Measurements from ENCODE around the gene DSG3.

Gene DSG3

DNA sequence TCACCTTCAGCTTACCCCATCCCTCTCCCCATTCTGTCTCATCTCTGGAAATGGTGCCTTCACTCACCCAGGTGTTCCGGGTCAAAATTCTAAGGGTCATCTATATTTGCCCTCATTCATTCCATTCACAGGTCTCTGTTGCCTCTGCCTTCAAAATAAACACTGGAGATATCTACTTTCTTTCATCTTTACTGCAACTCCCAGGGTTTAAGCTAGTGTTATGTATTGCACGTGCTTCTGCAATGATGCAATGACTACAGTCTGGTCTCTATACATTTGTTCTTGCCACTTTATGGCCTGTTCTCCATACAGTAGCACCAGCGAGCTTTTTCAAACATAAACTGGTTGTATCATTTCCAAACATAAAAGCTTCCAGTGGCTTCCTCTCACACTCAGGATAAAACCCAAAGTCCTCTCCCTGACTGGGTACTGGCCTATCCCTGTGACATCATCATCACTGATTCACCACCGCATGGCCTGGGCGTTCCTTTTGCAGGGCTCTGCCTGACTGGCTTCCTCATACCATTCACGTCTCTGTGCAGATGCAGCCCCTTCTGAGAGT lies 64.7 kb downstream of the DSG3 start:
- Mint-ChIP-seq H3K9me3 (no peaks in the 10 kb centered on the region), H3K27me3 (peaks cover 14% of the 10 kb centered on the region), H3K27ac (no peak overlapping the region), H3K4me1 (no peaks in the 10 kb centered on the region), H3K4me3 (no peak overlapping the region)
- ATAC-seq = no peak
- DNase-seq = no peak

DNA sequence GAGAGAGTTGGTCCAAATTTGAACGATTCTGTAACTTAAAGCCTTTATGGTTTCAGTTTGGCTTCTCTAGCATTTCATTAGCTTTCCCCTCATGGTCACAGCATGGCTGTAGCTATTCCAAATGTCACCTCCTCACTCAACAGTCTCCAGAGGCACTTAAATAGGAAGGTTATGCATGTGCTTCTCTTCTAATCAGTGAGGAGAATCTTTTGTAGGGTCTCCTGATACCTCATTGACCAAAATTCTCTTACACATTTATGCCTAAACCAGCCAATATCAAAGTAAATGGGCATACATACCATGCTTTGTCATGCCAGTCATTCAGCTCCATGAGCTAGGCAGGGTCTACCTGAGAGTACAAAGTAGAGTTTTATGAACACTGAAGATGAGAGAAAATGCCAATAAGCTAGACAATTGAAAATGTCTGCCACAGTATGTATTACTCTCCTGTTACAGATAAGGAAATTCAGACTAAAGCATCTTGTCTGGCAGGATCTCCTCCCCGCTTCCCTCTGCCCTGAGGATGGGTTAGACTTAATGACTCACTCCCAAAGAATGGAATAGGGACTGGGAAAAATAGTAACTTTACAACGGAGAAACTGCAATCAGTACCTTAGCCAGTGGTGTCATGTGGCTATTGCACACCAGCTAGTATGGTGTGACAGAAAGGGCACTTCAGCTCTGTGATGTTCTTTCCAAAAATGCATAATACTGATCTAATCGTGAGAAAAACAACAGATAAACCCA lies 65.8 kb downstream of the DSG3 start:
- no peak overlapping the region for H3K27ac Mint-ChIP-seq
- ATAC-seq (no peak), DNase-seq (no peak)

DNA sequence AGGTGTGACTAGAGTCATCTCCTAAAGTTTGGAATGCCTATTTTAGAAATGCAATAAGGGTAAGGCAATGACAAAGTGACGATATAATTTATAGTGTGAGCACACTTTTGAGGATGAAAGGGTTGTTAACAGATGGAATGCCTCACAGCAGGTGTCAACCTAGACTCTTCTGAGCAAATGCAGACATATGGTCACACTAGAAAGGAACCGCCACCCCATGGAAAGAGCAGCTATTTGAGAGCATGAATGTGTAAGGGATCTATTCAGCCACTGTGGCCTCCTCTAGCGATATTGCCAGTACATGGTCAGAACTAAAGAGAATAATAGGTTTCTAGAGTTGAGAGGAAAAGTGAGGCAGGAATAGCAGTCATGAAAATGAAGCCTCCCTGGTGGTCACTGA lies 68.9 kb downstream of the DSG3 start:
- H3K4me3 Mint-ChIP-seq = no peak overlapping the region
- H3K27me3 Mint-ChIP-seq = peaks cover 14% of the 10 kb centered on the region
- H3K27ac Mint-ChIP-seq = no peak overlapping the region
- H3K9me3 Mint-ChIP-seq = no peaks in the 10 kb centered on the region
- no peak for DNase-seq
- no peak for ATAC-seq
- no peaks in the 10 kb centered on the region for H3K4me1 Mint-ChIP-seq

More for the DNA sequence above, 65.8 kb downstream of the DSG3 start:
- H3K4me3 Mint-ChIP-seq = no peak overlapping the region
- peaks cover 14% of the 10 kb centered on the region for H3K27me3 Mint-ChIP-seq
- no peaks in the 10 kb centered on the region for H3K9me3 Mint-ChIP-seq
- no peaks in the 10 kb centered on the region for H3K4me1 Mint-ChIP-seq

DNA sequence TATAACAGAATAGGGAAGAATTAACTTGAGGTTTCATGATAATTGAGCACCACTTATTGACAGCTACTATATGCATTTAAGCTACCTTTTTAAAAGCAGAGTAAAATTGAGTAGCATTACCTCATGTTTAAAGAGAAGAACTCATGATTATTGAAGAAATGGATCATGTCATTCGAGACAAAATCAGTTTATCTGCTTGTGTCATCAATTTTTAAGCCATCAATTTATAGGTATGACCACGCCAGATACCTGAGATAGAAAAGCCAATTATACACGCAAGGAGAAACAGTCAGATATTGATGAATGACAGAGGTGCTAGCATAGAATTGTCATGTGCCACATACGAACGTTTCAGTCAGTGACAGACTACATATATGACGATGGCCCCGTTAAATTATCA lies 78.8 kb downstream of the DSG3 start:
- no peaks in the 10 kb centered on the region for H3K4me1 Mint-ChIP-seq
- H3K27me3 Mint-ChIP-seq = no peaks in the 10 kb centered on the region
- ATAC-seq (no peak), DNase-seq (no peak)
- H3K9me3 Mint-ChIP-seq = no peaks in the 10 kb centered on the region
- no peak overlapping the region for H3K27ac Mint-ChIP-seq
- no peak overlapping the region for H3K4me3 Mint-ChIP-seq
